ENCODE results near the gene DYDC1. TPM values are rescaled to one million over a fixed set of nuclear protein-coding genes. Genes with fewer than 3 reads are reported as not detected.

Gene DYDC1
- total and polyA plus RNA-seq, 2 donors (not counting 3 experiments of a cell fraction or from before 2014, with no cell fraction given), result not detected

DNA sequence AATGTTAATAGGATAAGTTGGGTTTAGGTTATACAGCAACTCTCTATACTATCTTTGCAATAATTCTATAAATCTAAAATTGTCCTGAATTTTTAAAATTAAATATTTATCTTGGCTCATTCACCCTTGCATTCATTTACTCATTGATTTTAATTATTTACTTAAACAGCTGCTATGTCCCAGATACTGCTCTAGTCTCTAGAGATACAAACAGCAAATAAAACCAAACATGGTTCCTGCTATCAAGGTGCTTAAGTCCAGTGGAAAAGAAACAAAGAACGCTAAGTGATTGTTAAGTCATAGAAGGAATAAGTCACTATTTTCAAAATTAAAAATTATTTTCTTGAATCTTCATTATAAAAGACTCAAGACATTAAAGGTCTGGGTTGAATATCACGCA lies 37.2 kb downstream of the DYDC1 start:
- BruUV-seq (replicated peaks), result no TSS peak
- ChIA-PET CTCF (no interaction called here), POLR2A (no interaction called here)
- Histone ChIP-seq H3K4me2 (ENCODE audit: insufficient read depth, low read length) (no peak overlapping the region), H3K79me2 (ENCODE audit: control insufficient read depth, insufficient read depth, low read length) (no peaks in the 10 kb centered on the region), H4K20me1 (replicated peaks; ENCODE audit: control insufficient read depth, extremely low read depth, insufficient read depth, low read length) (no peaks in the 10 kb centered on the region), H3K9me3 (replicated peaks; ENCODE audit: control insufficient read depth, insufficient read depth, low read length) (no peaks in the 10 kb centered on the region), H3K4me1 (ENCODE audit: control insufficient read depth, extremely low read depth, insufficient read depth, low read length) (no peaks in the 10 kb centered on the region), H3K4me3 (replicated peaks in 1 of 3; ENCODE audit: insufficient read depth in 1 of 3, low read depth in 1 of 3, low read length in 3 of 3) (no peak overlapping the region), H3K27me3 (ENCODE audit: control insufficient read depth in 2 of 2, insufficient read depth in 2 of 2, low read length in 2 of 2) (peaks cover 0 to 2% of the 10 kb centered on the region in 2 experiments), H3K27ac (ENCODE audit: insufficient read depth, low read depth, low read length) (no peak overlapping the region), H3K9me1 (replicated peaks; ENCODE audit: control insufficient read depth, extremely low read depth, insufficient read depth, low read length) (no peaks in the 10 kb centered on the region), H3K36me3 (ENCODE audit: control insufficient read depth in 2 of 2, extremely low read depth in 1 of 2, insufficient read depth in 2 of 2, low read length in 2 of 2) (no peaks in the 10 kb centered on the region), H3K9ac (replicated peaks; ENCODE audit: extremely low read depth, insufficient read depth, low read length) (no peak overlapping the region), H2AFZ (ENCODE audit: low read depth, low read length) (no peak overlapping the region)
- DNase-seq (ENCODE audit: low read depth, low spot score) (no peak), FAIRE-seq (no peak)
- intact Hi-C loops (cut with micrococcal nuclease) (no loop called here), dilution Hi-C loops (cut with MboI; ENCODE audit: extremely low pct_ligation_motif_present, low sequenced_read_pairs) (no loop called here)
- TF ChIP-seq, protein P1, sequence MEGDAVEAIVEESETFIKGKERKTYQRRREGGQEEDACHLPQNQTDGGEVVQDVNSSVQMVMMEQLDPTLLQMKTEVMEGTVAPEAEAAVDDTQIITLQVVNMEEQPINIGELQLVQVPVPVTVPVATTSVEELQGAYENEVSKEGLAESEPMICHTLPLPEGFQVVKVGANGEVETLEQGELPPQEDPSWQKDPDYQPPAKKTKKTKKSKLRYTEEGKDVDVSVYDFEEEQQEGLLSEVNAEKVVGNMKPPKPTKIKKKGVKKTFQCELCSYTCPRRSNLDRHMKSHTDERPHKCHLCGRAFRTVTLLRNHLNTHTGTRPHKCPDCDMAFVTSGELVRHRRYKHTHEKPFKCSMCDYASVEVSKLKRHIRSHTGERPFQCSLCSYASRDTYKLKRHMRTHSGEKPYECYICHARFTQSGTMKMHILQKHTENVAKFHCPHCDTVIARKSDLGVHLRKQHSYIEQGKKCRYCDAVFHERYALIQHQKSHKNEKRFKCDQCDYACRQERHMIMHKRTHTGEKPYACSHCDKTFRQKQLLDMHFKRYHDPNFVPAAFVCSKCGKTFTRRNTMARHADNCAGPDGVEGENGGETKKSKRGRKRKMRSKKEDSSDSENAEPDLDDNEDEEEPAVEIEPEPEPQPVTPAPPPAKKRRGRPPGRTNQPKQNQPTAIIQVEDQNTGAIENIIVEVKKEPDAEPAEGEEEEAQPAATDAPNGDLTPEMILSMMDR (IDR thresholded peaks at IDR 0.05; ENCODE audit: extremely low read depth in 1 of 2, insufficient read depth in 1 of 2, low read depth in 1 of 2, low read length in 2 of 2), result no peak
- TF ChIP-seq MYC (IDR thresholded peaks at IDR 0.05; ENCODE audit: low read depth, low read length) (no peak), JUN (IDR thresholded peaks at IDR 0.05; ENCODE audit: borderline replicate concordance, insufficient read depth, insufficient read length, low read depth) (no peak), MAX (IDR thresholded peaks at IDR 0.05; ENCODE audit: insufficient read depth, insufficient read length) (no peak), POLR2A (IDR thresholded peaks at IDR 0.05; ENCODE audit: low read depth, low read length) (no peak), GATA2 (IDR thresholded peaks at IDR 0.05; ENCODE audit: insufficient read depth, insufficient read length, low read depth, low read length) (no peak), EZH2 (IDR thresholded peaks at IDR 0.05; ENCODE audit: borderline replicate concordance, low read depth, low read length, severe bottlenecking) (no peak), POLR2AphosphoS5 (IDR thresholded peaks at IDR 0.05; ENCODE audit: insufficient read depth, low read depth, low read length) (no peak), FOS (IDR thresholded peaks at IDR 0.05; ENCODE audit: borderline replicate concordance, insufficient read depth, low read length) (no peak)

Measured in endothelial cell of umbilical vein (primary cell).